HG03066 (cell line): Measurements from ENCODE around the gene RHEX.

Source experiments
- ATAC-seq: cut with Tn5 transposase; IDR thresholded peaks from one replicate; pipeline ENCODE4 v1.9.1; 2021; ENCODE audit warnings: low read depth; ENCODE audit not compliant: unreplicated experiment

RHEX gene

GRCh38 chr1:206112600-206113301, 59.8 kb downstream of the RHEX start:
- ATAC-seq, result no peak

- ATAC-seq, result no peak
Observed at GRCh38 chr1:206114692-206115640, 62.0 kb downstream of the RHEX start.

DNA sequence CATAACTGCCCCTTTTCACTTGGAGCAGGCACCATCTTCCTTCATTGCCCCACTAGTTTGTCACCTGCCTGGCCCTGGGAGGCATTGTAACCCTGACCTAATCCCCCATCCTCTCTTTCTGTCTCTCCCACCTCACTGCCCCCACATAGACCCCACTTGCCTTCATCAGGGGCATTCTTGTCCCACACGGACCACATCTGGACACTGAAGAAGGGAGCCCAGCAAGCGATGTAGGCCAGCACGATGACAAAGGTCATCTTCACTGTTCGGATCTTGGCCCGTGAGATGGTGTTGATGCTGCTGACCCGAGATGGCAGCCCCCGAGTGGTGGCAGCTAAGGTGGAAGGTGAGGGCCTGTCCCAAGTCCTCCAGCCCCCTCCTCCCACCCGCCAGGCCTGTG, 62.8 kb downstream of the RHEX start:
- ATAC-seq, result no peak

- ATAC-seq, result no peak
Observed at GRCh38 chr1:206116191-206116872, 63.4 kb downstream of the RHEX start.

DNA sequence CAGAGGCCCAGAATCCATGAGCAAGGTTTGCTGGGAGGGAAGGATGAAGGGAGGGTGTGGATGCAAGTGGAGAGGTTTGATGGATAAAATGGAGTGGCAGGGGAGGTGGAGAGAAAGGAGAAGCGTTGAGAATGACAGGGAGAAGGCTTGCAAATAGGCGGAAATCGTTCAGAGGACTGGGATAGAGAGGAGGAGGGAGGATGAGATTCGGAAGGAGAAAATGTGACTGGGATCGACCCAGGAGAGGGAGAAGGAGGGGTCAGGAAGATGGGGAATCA, 63.8 kb downstream of the RHEX start:
- no peak for ATAC-seq

- ATAC-seq, result no peak
Observed at GRCh38 chr1:206117151-206117948, 64.4 kb downstream of the RHEX start, which contains the start of gene AVPR1B. TSS of gene AVPR1B (minus strand) at chr1:206117388. CDS start at chr1:206116890, 498 bp downstream.

DNA sequence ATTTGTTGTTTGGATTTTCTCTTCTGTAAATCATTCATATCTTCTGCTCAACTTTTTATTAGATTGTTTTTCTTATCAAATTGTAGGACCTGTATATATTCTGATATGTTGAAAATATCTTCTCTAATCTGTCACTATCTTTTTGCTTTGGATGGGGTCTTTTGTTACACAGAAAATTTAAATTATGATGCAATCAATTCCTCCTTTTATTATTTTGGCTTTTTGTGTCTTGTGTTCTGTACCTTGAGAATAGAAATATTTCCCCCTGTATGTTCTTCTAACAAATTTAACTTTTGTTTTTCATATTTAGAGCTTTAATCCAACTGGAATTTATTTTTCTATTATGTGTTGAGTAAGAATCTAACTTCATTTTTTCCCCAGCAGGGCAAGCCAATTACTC, 67.4 kb downstream of the RHEX start:
- ATAC-seq, result no peak

- ATAC-seq, result no peak
Observed at GRCh38 chr1:206121269-206121668, 68.3 kb downstream of the RHEX start.

DNA sequence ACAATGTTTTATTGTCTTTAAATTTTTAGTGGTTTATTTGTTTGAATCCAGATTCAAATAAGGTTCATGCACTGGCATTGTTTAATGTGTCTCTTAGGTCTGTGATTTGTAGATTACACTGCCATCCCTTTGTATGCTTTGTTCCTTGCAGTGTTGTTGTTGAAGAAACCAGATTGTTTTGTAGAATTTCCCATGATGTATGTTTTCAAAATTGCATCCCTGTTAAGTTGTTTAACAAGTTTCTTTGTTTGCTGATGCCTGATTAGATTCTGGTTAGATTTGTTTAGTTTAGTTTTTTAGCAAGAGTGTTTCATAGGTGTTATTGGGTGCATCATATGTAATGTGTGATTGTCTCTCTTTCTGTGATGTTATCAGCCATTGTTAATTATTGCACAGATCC, 69.7 kb downstream of the RHEX start:
- ATAC-seq, result no peak

DNA sequence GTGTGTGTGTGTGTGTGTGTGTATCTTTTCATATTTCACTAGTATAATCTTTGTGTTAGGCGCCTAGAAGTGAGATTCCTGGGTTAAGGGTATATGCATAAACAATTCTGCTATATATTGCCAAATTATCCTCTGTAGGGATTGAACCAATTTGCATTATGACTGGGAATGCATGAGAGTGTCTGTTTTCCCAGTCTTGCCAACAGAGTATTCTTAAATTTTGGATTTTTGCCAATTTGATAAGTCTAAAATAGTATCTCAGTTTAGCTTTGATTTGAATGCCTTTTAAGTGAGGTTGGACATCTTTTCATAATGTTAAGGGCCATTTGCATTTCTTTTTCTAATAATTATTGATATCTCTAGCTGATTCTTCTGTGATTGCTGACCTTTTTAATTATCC, 72.4 kb downstream of the RHEX start:
- ATAC-seq, result no peak

GRCh38 chr1:206127336-206127735, 74.4 kb downstream of the RHEX start:
- ATAC-seq, result no peak

DNA sequence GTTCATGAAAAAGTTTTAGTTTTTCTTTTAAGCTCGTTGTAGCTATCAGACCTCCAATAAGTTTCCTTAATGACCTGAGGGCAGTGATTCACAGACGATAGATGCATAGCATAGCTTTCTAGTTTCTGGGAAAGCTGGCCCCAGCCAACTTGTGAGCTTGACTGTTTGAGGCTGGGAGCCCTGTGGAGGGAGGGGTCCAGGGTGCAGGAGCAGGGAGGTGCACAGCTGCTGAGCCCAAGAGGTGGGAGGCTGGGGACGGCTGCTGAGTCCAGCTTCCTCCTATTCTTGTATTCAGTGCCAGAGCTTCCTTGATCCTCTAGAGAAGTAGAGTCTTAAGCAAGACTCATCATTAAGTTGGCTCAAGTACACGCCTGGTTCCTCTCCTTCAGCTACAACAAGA, 75.2 kb downstream of the RHEX start:
- no peak for ATAC-seq

- no peak for ATAC-seq
Observed at GRCh38 chr1:206131037-206131436, 78.1 kb downstream of the RHEX start.

DNA sequence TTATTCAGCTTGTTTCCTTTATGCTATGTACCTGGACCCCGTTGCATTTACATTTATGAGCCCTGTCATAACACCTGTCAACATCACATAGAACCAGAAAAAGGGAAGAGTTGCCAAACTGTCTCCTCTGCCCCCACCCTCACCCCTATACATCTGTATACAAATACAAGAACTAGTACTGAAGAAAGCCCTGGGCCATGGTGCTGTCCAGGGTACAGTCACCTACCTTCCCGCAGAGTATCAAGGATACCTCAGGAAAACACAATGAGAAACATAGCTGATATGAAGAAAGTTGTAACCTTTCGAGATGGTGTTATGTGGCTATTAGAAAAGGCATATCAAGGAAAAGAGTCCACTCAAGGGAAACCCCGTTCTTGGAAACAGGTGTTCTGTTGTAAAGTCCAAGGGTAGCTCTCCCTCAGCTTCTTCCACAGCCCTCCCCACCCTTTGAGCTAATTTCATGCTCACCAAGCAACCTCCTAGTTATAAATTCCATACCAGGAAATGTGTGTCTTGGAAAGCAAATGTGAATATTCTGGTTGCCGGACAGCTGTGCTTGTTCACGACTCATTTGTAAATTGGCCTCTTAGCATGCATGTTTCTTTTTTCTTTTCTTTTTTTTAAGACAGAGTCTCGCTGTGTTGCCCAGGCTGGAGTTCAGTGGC, 80.9 kb downstream of the RHEX start:
- ATAC-seq, result no peak

- ATAC-seq, result no peak
Observed at GRCh38 chr1:206135248-206135647, 82.3 kb downstream of the RHEX start.

DNA sequence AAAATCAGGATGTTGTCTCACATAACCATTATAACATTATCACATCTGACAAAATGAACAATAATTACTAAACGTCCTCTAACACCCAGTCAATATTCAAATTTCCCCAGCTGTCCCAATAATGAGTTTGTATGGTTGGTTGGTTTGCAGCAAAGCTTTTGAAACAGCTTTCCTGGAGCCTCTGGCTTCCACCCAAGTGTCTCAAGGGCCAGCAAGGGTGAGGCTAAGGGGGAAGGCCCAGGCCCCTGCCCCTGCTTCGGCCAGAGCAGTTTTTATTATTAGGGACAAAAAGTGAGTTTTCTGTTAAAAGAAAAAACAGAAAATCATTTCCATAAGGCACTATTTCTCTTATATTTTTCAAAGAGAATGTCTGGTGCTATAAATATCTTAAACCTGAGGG, 83.3 kb downstream of the RHEX start:
- no peak for ATAC-seq

DNA sequence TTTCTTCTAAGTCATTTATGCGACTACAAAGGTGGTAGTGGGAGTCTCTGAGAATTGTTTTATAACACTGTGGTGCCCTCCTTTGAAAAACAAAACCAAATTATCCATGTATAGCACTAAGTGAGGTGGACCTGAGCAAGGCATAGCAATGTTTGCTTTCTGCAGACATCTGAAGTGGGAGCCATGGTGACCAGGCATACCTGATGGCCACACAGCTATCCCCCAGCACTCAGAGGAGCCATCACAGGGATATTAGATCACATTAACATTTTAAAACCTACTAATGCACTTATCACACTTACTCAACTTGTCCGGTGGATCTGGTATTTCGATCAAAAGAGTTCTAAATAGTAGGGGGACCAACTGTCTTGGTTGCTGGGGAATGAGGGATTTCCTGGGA, 89.0 kb downstream of the RHEX start:
- no peak for ATAC-seq

DNA sequence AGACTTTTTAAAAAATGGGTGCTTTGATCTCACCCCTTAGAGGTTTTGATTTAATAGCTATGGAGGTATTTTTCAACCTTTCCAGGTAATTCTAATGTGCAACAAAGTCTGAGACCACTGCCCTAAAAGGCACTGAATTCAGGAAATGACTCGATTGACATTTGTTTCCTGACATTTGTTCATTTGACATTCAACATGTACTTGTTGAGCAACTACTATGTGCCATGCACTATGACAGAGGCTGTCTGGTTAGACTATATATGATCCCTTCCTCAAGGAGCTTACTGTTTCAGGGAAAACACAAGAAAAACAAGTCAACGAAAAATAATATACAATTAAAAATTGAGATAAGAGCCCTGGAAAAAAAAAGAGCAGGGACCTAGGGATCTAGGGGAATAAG, 89.8 kb downstream of the RHEX start:
- no peak for ATAC-seq

GRCh38 chr1:206143537-206144172, 90.7 kb downstream of the RHEX start:
- no peak for ATAC-seq

GRCh38 chr1:206144605-206145004, 91.6 kb downstream of the RHEX start:
- ATAC-seq, result no peak
